Uterus (tissue), 2 donors: Measurements from ENCODE around the gene GAPT.

Experiments used
- POLR2A ChIP-seq, 2 donors: fragments of 450-650 bp; IDR thresholded peaks; one replicate each; pipeline ENCODE4 v1.6.1; 2016; ENCODE audit warnings: antibody characterized with exemption in 2 of 2, mild to moderate bottlenecking in 1 of 2, moderate library complexity in 1 of 2
- TF ChIP-seq, protein P1 (sequence below), 4 experiments: fragments of 200-600 bp in 2 of 4; fragments of 450-650 bp in 2 of 4; sonication (generic) in 2 of 4; IDR thresholded peaks; one replicate each; pipeline ENCODE4 v1.5.1; 2016 to 2019; ENCODE audit warnings: antibody characterized with exemption in 4 of 4, mild to moderate bottlenecking in 2 of 4, moderate library complexity in 1 of 4

DNA sequence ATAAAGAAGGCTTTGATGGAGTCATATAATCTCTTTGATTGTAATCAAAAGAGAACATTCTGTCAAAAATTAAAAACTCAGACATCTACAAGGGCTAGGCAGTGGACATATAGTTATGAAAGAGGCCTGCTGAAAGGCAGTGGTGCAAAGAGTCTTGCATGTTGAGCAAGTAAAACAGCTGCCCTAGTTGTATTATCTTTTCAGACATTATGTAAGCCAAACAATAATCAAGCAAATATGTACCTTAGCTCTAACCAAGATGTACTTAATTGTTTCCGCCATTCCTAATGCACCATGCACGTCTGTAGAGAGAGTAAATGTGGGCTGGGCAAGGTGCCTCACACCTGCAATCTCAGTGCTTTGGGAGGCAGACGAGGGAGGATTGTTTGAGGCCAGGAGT lies 14.3 kb downstream of the GAPT start:
- TF ChIP-seq, protein P1, sequence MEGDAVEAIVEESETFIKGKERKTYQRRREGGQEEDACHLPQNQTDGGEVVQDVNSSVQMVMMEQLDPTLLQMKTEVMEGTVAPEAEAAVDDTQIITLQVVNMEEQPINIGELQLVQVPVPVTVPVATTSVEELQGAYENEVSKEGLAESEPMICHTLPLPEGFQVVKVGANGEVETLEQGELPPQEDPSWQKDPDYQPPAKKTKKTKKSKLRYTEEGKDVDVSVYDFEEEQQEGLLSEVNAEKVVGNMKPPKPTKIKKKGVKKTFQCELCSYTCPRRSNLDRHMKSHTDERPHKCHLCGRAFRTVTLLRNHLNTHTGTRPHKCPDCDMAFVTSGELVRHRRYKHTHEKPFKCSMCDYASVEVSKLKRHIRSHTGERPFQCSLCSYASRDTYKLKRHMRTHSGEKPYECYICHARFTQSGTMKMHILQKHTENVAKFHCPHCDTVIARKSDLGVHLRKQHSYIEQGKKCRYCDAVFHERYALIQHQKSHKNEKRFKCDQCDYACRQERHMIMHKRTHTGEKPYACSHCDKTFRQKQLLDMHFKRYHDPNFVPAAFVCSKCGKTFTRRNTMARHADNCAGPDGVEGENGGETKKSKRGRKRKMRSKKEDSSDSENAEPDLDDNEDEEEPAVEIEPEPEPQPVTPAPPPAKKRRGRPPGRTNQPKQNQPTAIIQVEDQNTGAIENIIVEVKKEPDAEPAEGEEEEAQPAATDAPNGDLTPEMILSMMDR (IDR thresholded peaks at IDR 0.05) = no peak
- TF ChIP-seq POLR2A (IDR thresholded peaks at IDR 0.05) = no peak
